Vagina (tissue), 2 donors: ENCODE data around the gene HNRNPA3.

Experiments
- CTCF ChIP-seq, 3 experiments: fragments of 450-650 bp in 2 of 3; fragments of 200-600 bp in 1 of 3; sonication (generic) in 1 of 3; IDR thresholded peaks; one replicate each; pipeline ENCODE4 v1.5.1; 2017 to 2019; ENCODE audit warnings: antibody characterized with exemption in 3 of 3, mild to moderate bottlenecking in 2 of 3, moderate library complexity in 2 of 3
- POLR2A ChIP-seq, 2 donors: fragments of 450-650 bp; IDR thresholded peaks; one replicate each; pipeline ENCODE4 v1.6.1; 2017; ENCODE audit warnings: antibody characterized with exemption in 2 of 2, mild to moderate bottlenecking in 2 of 2, moderate library complexity in 2 of 2

DNA sequence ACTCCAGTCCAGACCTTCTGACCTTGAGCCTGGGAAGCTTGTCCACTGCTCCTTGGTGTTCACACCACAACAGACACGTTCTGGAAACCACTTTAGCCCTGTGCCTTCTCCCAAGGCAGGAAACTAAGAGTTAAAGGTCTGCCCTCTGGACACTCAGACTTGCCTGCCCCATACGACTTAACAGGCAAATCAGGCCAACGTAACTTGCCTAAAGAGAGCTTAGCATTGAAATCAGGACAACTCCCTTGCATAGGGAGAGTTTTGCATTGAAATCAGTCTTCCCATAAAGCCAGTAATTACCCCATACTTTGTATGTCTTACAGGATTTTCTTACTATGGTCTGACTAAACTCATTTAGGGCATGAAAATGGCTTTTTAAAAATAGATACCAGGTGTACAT is 33.4 kb downstream of the HNRNPA3 start:
- TF ChIP-seq POLR2A (IDR thresholded peaks at IDR 0.05), result no peak
- TF ChIP-seq CTCF (IDR thresholded peaks at IDR 0.05), result no peak
